HG03097 (cell line): ENCODE results near the gene AUTS2.

Experiments used
- ATAC-seq: cut with Tn5 transposase; IDR thresholded peaks from one replicate; pipeline ENCODE4 v1.9.1; 2021; ENCODE audit not compliant: unreplicated experiment, low FRiP score

The AUTS2 gene

GRCh38 chr7:70573071-70573661 is 974.9 kb downstream of the AUTS2 start:
- ATAC-seq, result no peak

GRCh38 chr7:70573696-70574095 is 975.4 kb downstream of the AUTS2 start:
- ATAC-seq, result no peak

GRCh38 chr7:70574314-70574834 is 976.1 kb downstream of the AUTS2 start:
- no peak for ATAC-seq

GRCh38 chr7:70574970-70575799 is 976.9 kb downstream of the AUTS2 start:
- no peak for ATAC-seq

- no peak for ATAC-seq
Measured at GRCh38 chr7:70577078-70577477, 978.8 kb downstream of the AUTS2 start.

- ATAC-seq, result no peak
Measured at GRCh38 chr7:70578131-70578530, 979.9 kb downstream of the AUTS2 start.

GRCh38 chr7:70579397-70580097 is 981.3 kb downstream of the AUTS2 start:
- ATAC-seq, result no peak

- no peak for ATAC-seq
Measured at GRCh38 chr7:70580161-70580560, 981.9 kb downstream of the AUTS2 start.

- no peak for ATAC-seq
Measured at GRCh38 chr7:70582927-70583895, 984.9 kb downstream of the AUTS2 start.

- ATAC-seq, result no peak
Measured at GRCh38 chr7:70583965-70584883, 985.9 kb downstream of the AUTS2 start.

GRCh38 chr7:70585071-70585470 is 986.8 kb downstream of the AUTS2 start:
- no peak for ATAC-seq

- no peak for ATAC-seq
Measured at GRCh38 chr7:70586822-70587221, 988.5 kb downstream of the AUTS2 start.

- no peak for ATAC-seq
Measured at GRCh38 chr7:70587739-70588138, 989.5 kb downstream of the AUTS2 start.

- no peak for ATAC-seq
Measured at GRCh38 chr7:70588191-70588921, 990.1 kb downstream of the AUTS2 start.

- no peak for ATAC-seq
Measured at GRCh38 chr7:70589010-70589409, 990.7 kb downstream of the AUTS2 start.

GRCh38 chr7:70589590-70589989 is 991.3 kb downstream of the AUTS2 start:
- ATAC-seq, result no peak

GRCh38 chr7:70590126-70590854 is 992.0 kb downstream of the AUTS2 start:
- no peak for ATAC-seq

GRCh38 chr7:70591643-70592042 is 993.4 kb downstream of the AUTS2 start:
- no peak for ATAC-seq
